Osteoblast (primary cell): ENCODE results near the gene TIMM9. TPM values are rescaled to one million over a fixed set of nuclear protein-coding genes. Genes with fewer than 3 reads are reported as not detected.
A peak's percentile ranks its signal among the peaks of the same experiment; 100 is the strongest.

Source experiments
- DNase-seq: peaks from one replicate; pipeline ENCODE4 v3.0.0; 2011; ENCODE audit warnings: low spot score, mixed read lengths; ENCODE audit not compliant: insufficient read length; ENCODE audit errors: missing footprints
- H2AFZ ChIP-seq: 2 replicates; pipeline ENCODE4 v1.6.0; 2011; ENCODE audit warnings: mild to moderate bottlenecking, low read length
- H3K27ac ChIP-seq: 2 replicates; pipeline ENCODE4 v1.5.1; 2011; ENCODE audit warnings: mild to moderate bottlenecking, low read depth, low read length, moderate library complexity
- H3K27me3 ChIP-seq: 2 replicates; pipeline ENCODE4 v1.6.0; 2012; ENCODE audit warnings: mild to moderate bottlenecking, control low read depth, inconsistent platforms, low read length, moderate library complexity; ENCODE audit not compliant: insufficient read depth
- H3K36me3 ChIP-seq: 2 replicates; pipeline ENCODE4 v1.5.1; 2011; ENCODE audit warnings: mild to moderate bottlenecking, low read length, control low read depth, moderate library complexity; ENCODE audit not compliant: insufficient read depth
- H3K4me1 ChIP-seq: 2 replicates; pipeline ENCODE4 v1.5.1; 2011; ENCODE audit warnings: mild to moderate bottlenecking, low read length, control low read depth, moderate library complexity; ENCODE audit not compliant: insufficient read depth
- H3K4me2 ChIP-seq: 2 replicates; pipeline ENCODE4 v1.6.0; 2011; ENCODE audit warnings: mild to moderate bottlenecking, low read length; ENCODE audit not compliant: insufficient read depth
- H3K4me3 ChIP-seq: fragments of 200-600 bp; sonication (generic); 3 replicates; pipeline ENCODE4 v1.5.1; 2012; ENCODE audit warnings: mild to moderate bottlenecking, low read length, inconsistent platforms; ENCODE audit not compliant: insufficient read depth
- H3K79me2 ChIP-seq: 2 replicates; pipeline ENCODE4 v1.6.0; 2012; ENCODE audit warnings: mild to moderate bottlenecking, low read length, control low read depth, inconsistent platforms; ENCODE audit not compliant: insufficient read depth
- H3K9me3 ChIP-seq: 2 replicates; pipeline ENCODE4 v1.5.1; 2011; ENCODE audit warnings: low read depth, low read length, control low read depth
- H4K20me1 ChIP-seq: 2 replicates; pipeline ENCODE4 v1.6.0; 2012; ENCODE audit warnings: mild to moderate bottlenecking, low read length, control low read depth; ENCODE audit not compliant: insufficient read depth
- CTCF ChIP-seq: IDR thresholded peaks from 2 replicates; pipeline ENCODE4 v1.5.1; 2011; ENCODE audit warnings: mild to moderate bottlenecking, low read depth, low read length, moderate library complexity; ENCODE audit errors: extremely low read depth
- total RNA-seq: library from RNA; depleted of rRNA; stranded (reverse); fragments of >200 nt; gene quantifications from 2 replicates; pipeline ENCODE4 v1.2.3, GENCODE V29; 2012

TIMM9 gene
- total RNA-seq, 1 donor, result 18.1 TPM

GRCh38 chr14:58395562-58395811 is 31.8 kb downstream of the TIMM9 start:
- Histone ChIP-seq H3K27me3 (no peaks in the 10 kb centered on the region), H3K36me3 (no peaks in the 10 kb centered on the region), H3K4me2 (peak overlapping the region; percentile 79), H3K4me3 (peak overlapping the region; percentile 73), H3K27ac (no peak overlapping the region), H2AFZ (peak overlapping the region; percentile 91), H3K79me2 (no peaks in the 10 kb centered on the region), H3K9me3 (no peaks in the 10 kb centered on the region), H3K4me1 (peaks cover 5% of the 10 kb centered on the region), H4K20me1 (no peaks in the 10 kb centered on the region)
- no peak for TF ChIP-seq CTCF
- DNase-seq, result no peak

- Histone ChIP-seq H3K4me3 (no peak overlapping the region), H4K20me1 (no peaks in the 10 kb centered on the region), H3K9me3 (no peaks in the 10 kb centered on the region), H3K36me3 (no peaks in the 10 kb centered on the region), H3K27ac (no peak overlapping the region), H3K79me2 (no peaks in the 10 kb centered on the region), H2AFZ (no peak overlapping the region), H3K4me2 (no peak overlapping the region), H3K4me1 (peaks cover 5% of the 10 kb centered on the region), H3K27me3 (no peaks in the 10 kb centered on the region)
- TF ChIP-seq CTCF, result no peak
- DNase-seq, result no peak
These were observed 36.5 kb downstream of the TIMM9 start for GRCh38 chr14:58390830-58391229.

- Histone ChIP-seq H2AFZ (no peak overlapping the region), H3K79me2 (no peaks in the 10 kb centered on the region)
- no peak for TF ChIP-seq CTCF
These were observed 50.5 kb downstream of the TIMM9 start for GRCh38 chr14:58376791-58377190.

GRCh38 chr14:58368956-58369355 is 58.4 kb downstream of the TIMM9 start:
- Histone ChIP-seq H3K79me2 (no peaks in the 10 kb centered on the region), H4K20me1 (no peaks in the 10 kb centered on the region), H3K4me2 (no peak overlapping the region), H2AFZ (no peak overlapping the region), H3K36me3 (peaks cover 39% of the 10 kb centered on the region), H3K4me3 (no peak overlapping the region), H3K27me3 (no peaks in the 10 kb centered on the region), H3K9me3 (no peaks in the 10 kb centered on the region), H3K27ac (peak overlapping the region; percentile 62), H3K4me1 (peaks cover 5% of the 10 kb centered on the region)
- DNase-seq, result no peak
- TF ChIP-seq CTCF, result no peak

More at GRCh38 chr14:58376791-58377190, 50.5 kb downstream of the TIMM9 start:
- DNase-seq, result no peak
- Histone ChIP-seq H3K27ac (no peak overlapping the region), H3K9me3 (no peaks in the 10 kb centered on the region), H3K27me3 (no peaks in the 10 kb centered on the region), H3K36me3 (peaks cover 20% of the 10 kb centered on the region), H4K20me1 (no peaks in the 10 kb centered on the region), H3K4me3 (no peak overlapping the region), H3K4me1 (no peaks in the 10 kb centered on the region), H3K4me2 (no peak overlapping the region)
